CD14-positive monocyte (primary cell): Measurements from ENCODE around the gene DDO. TPM values are rescaled to one million over a fixed set of nuclear protein-coding genes. Genes with fewer than 3 reads are reported as not detected.
A peak's percentile ranks its signal among the peaks of the same experiment; 100 is the strongest.

Experiments
- DNase-seq, 3 donors: peaks; one replicate each; pipeline ENCODE4 v3.0.0-alpha.2; 2011 to 2022
- H2AFZ ChIP-seq: 2 replicates; pipeline ENCODE4 v1.6.0; 2012; ENCODE audit warnings: mild to moderate bottlenecking, low read depth, low read length, inconsistent platforms; ENCODE audit not compliant: insufficient read depth, poor library complexity, severe bottlenecking
- H3K27ac ChIP-seq, 2 donors: 1 replicate in 1 of 2; 2 replicates in 1 of 2; pipeline ENCODE4 v1.5.1; 2012 to 2013; ENCODE audit warnings: low read length in 2 of 2, control low read depth in 1 of 2, inconsistent platforms in 1 of 2, low read depth in 1 of 2, mild to moderate bottlenecking in 1 of 2
- H3K27me3 ChIP-seq, 2 donors: one replicate each; pipeline versions ENCODE4 v1.6.0 to v1.6.1; 2011 to 2013; ENCODE audit warnings: low read length in 2 of 2; ENCODE audit not compliant: control insufficient read depth in 2 of 2, insufficient read depth in 2 of 2
- H3K36me3 ChIP-seq, 2 donors: replicated peaks in 1 of 2; 1 replicate in 1 of 2; 2 replicates in 1 of 2; pipeline versions ENCODE4 v1.5.1 to v1.6.1; 2012 to 2013; ENCODE audit warnings: low read length in 2 of 2, control low read depth in 1 of 2, inconsistent platforms in 1 of 2, mild to moderate bottlenecking in 1 of 2; ENCODE audit not compliant: insufficient read depth in 2 of 2, control insufficient read depth in 1 of 2
- H3K4me1 ChIP-seq, 2 donors: 1 replicate in 1 of 2; 2 replicates in 1 of 2; pipeline versions ENCODE4 v1.5.1 to v1.6.1; 2012 to 2013; ENCODE audit warnings: low read length in 2 of 2, control low read depth in 1 of 2, inconsistent platforms in 1 of 2, mild to moderate bottlenecking in 1 of 2, moderate library complexity in 1 of 2; ENCODE audit not compliant: insufficient read depth in 2 of 2, control insufficient read depth in 1 of 2
- H3K4me2 ChIP-seq: replicated peaks from 2 replicates; pipeline ENCODE3; 2012; ENCODE audit warnings: low read length, moderate library complexity, mild to moderate bottlenecking; ENCODE audit not compliant: poor library complexity, severe bottlenecking; ENCODE audit errors: extremely low read depth
- H3K4me3 ChIP-seq, 3 experiments: fragments of 200-600 bp in 1 of 3; sonication (generic) in 1 of 3; replicated peaks in 1 of 3; 1 replicate in 2 of 3; 2 replicates in 1 of 3; pipeline ENCODE4 v1.5.1; 2011 to 2013; ENCODE audit warnings: low read length in 3 of 3, mild to moderate bottlenecking in 3 of 3, control low read depth in 2 of 3, low read depth in 2 of 3, inconsistent platforms in 1 of 3, moderate library complexity in 1 of 3
- H3K79me2 ChIP-seq: 2 replicates; pipeline ENCODE4 v1.6.0; 2012; ENCODE audit warnings: mild to moderate bottlenecking, control low read depth, inconsistent platforms, low read length, moderate library complexity; ENCODE audit not compliant: insufficient read depth
- H3K9ac ChIP-seq: 2 replicates; pipeline ENCODE4 v1.6.0; 2017; ENCODE audit warnings: low read length, mild to moderate bottlenecking; ENCODE audit not compliant: insufficient read depth, poor library complexity, severe bottlenecking
- H3K9me3 ChIP-seq, 2 donors: replicated peaks in 1 of 2; 1 replicate in 1 of 2; 2 replicates in 1 of 2; pipeline versions ENCODE4 v1.5.1 to v1.6.1; 2012 to 2013; ENCODE audit warnings: low read length in 2 of 2, control low read depth in 1 of 2; ENCODE audit not compliant: control insufficient read depth in 1 of 2, insufficient read depth in 1 of 2
- H4K20me1 ChIP-seq: 2 replicates; pipeline ENCODE4 v1.6.0; 2012; ENCODE audit warnings: mild to moderate bottlenecking, low read length, control low read depth, moderate library complexity; ENCODE audit not compliant: insufficient read depth
- H3K27ac Mint-ChIP-seq, 7 donors: one replicate each; pipeline ENCODE4 v1.8.0; 2020; ENCODE audit warnings: mild to moderate bottlenecking in 7 of 7, mixed read lengths in 7 of 7, moderate library complexity in 6 of 7, inconsistent platforms in 2 of 7
- H3K27me3 Mint-ChIP-seq, 3 donors: one replicate each; pipeline ENCODE4 v1.8.0; 2021 to 2022; ENCODE audit warnings: low read depth in 3 of 3, mild to moderate bottlenecking in 3 of 3, mixed read lengths in 3 of 3, moderate library complexity in 3 of 3, inconsistent platforms in 1 of 3
- H3K36me3 Mint-ChIP-seq, 2 donors: one replicate each; pipeline ENCODE4 v1.8.0; 2020; ENCODE audit warnings: mixed read lengths in 2 of 2, inconsistent platforms in 1 of 2, mild to moderate bottlenecking in 1 of 2
- H3K4me1 Mint-ChIP-seq: one replicate; pipeline ENCODE4 v1.8.0; 2020; ENCODE audit warnings: mild to moderate bottlenecking, mixed read lengths
- H3K4me3 Mint-ChIP-seq, 2 donors: one replicate each; pipeline ENCODE4 v1.8.0; 2020; ENCODE audit warnings: mild to moderate bottlenecking in 2 of 2, mixed read lengths in 2 of 2, moderate library complexity in 1 of 2
- H3K9me3 Mint-ChIP-seq, 7 donors: one replicate each; pipeline ENCODE4 v1.8.0; 2020 to 2022; ENCODE audit warnings: mixed read lengths in 7 of 7, mild to moderate bottlenecking in 6 of 7, moderate library complexity in 6 of 7, inconsistent platforms in 2 of 7
- CTCF ChIP-seq: fragments of 200-600 bp; IDR thresholded peaks from one replicate; pipeline ENCODE4 v1.8.0; 2022; ENCODE audit warnings: antibody characterized with exemption, mild to moderate bottlenecking
- WGBS: methylation state at CpG from one replicate; pipeline ENCODE4 v1.1.5; 2013; ENCODE audit warnings: missing lambda C conversion rate; ENCODE audit not compliant: insufficient coverage; 5-methylcytosine and 5-hydroxymethylcytosine counted together
- intact Hi-C, 2 donors: fragments of 100-400 bp; cut with micrococcal nuclease; formaldehyde crosslinking; loops; one replicate each; pipeline versions ENCODE4 v1.15.0 to v1.15.1; 2023
- polyA plus RNA-seq, 3 donors: library from polyadenylated mRNA; depleted of rRNA in 1 of 3; unstranded in 2 of 3; stranded (reverse) in 1 of 3; fragments of 300-500 nt in 2 of 3; fragments of >200 nt in 1 of 3; fragmentation: Illumina TruSeq in 2 of 3; gene quantifications; 1 replicate in 2 of 3; 2 replicates in 1 of 3; pipeline ENCODE4 v1.2.3, GENCODE V29; 2012 to 2021

Gene DDO
- polyA plus RNA-seq, 3 donors = 0.24 to 2.2 (median 0.95) TPM

GRCh38 chr6:110430236-110430635, 14.9 kb upstream of the DDO start:
- Mint-ChIP-seq H3K4me1 (peaks cover 17% of the 10 kb centered on the region), H3K27ac (no peak overlapping the region), H3K4me3 (no peak overlapping the region), H3K36me3 (peaks cover 34 to 51% of the 10 kb centered on the region in 2 donors), H3K9me3 (peaks cover 0 to 1% (median 0%) of the 10 kb centered on the region in 7 donors), H3K27me3 (no peaks in the 10 kb centered on the region)
- no peak overlapping the region for H3K9ac ChIP-seq
- H3K36me3 ChIP-seq = peaks cover 14 to 18% of the 10 kb centered on the region in 2 donors
- H3K27me3 ChIP-seq = no peaks in the 10 kb centered on the region
- H3K9me3 ChIP-seq = no peaks in the 10 kb centered on the region
- no peaks in the 10 kb centered on the region for H4K20me1 ChIP-seq
- H2AFZ ChIP-seq = no peak overlapping the region
- H3K79me2 ChIP-seq = no peaks in the 10 kb centered on the region
- no peak overlapping the region for H3K4me2 ChIP-seq
- intact Hi-C loops = no loop called here
- 96% methylated on average over 2 of the region's 5 CpGs for WGBS
- peaks cover 13 to 25% of the 10 kb centered on the region in 2 donors for H3K4me1 ChIP-seq
- no peak for DNase-seq
- H3K4me3 ChIP-seq = no peak overlapping the region
- TF ChIP-seq CTCF = no peak
- no peak overlapping the region for H3K27ac ChIP-seq

GRCh38 chr6:110428153-110428552, 12.8 kb upstream of the DDO start:
- H3K4me3 ChIP-seq = no peak overlapping the region
- no peaks in the 10 kb centered on the region for H4K20me1 ChIP-seq
- H3K36me3 ChIP-seq = peaks cover 14 to 17% of the 10 kb centered on the region in 2 donors
- no CpG with 5 or more reads among the region's 2 CpGs for WGBS
- no peaks in the 10 kb centered on the region for H3K27me3 Mint-ChIP-seq
- no peak overlapping the region for H2AFZ ChIP-seq
- H3K9me3 Mint-ChIP-seq = no peaks in the 10 kb centered on the region
- H3K9me3 ChIP-seq = no peaks in the 10 kb centered on the region
- H3K4me1 Mint-ChIP-seq = peaks cover 18% of the 10 kb centered on the region
- TF ChIP-seq CTCF = no peak
- intact Hi-C loops = no loop called here
- no peak overlapping the region for H3K4me2 ChIP-seq
- peak overlapping the region in 1 of 7 donors; percentile 37 for H3K27ac Mint-ChIP-seq
- no peaks in the 10 kb centered on the region for H3K27me3 ChIP-seq
- H3K36me3 Mint-ChIP-seq = peaks cover 34 to 50% of the 10 kb centered on the region in 2 donors
- no peak overlapping the region for H3K4me3 Mint-ChIP-seq
- no peak overlapping the region for H3K27ac ChIP-seq
- no peaks in the 10 kb centered on the region for H3K79me2 ChIP-seq
- H3K9ac ChIP-seq = no peak overlapping the region
- H3K4me1 ChIP-seq = peaks cover 10 to 20% of the 10 kb centered on the region in 2 donors
- DNase-seq = no peak
